Neutrophil (primary cell): ENCODE measurements around the gene MED9.
"Not testable (repeated sequence)": the region's sequence is repeated elsewhere in the genome, so short reads cannot be mapped to it uniquely, and the experiment has no call there.

Experiments
- H3K27ac ChIP-seq: fragments of 200-600 bp; sonication (generic); 2 replicates; pipeline ENCODE4 v1.5.1; 2016; ENCODE audit warnings: mild to moderate bottlenecking, moderate library complexity
- H3K27me3 ChIP-seq: fragments of 200-600 bp; sonication (generic); 2 replicates; pipeline ENCODE4 v1.6.0; 2016; ENCODE audit warnings: mild to moderate bottlenecking
- H3K36me3 ChIP-seq: fragments of 200-600 bp; sonication (generic); 2 replicates; pipeline ENCODE4 v1.5.1; 2017
- H3K4me1 ChIP-seq, 2 experiments: fragments of 200-600 bp in 1 of 2; sonication (generic) in 1 of 2; 1 replicate in 1 of 2; 2 replicates in 1 of 2; pipeline versions ENCODE4 v1.5.1 to v1.6.1; 2013 to 2016; ENCODE audit warnings: low read depth in 1 of 2, low read length in 1 of 2, mild to moderate bottlenecking in 1 of 2, moderate library complexity in 1 of 2; ENCODE audit not compliant: control insufficient read depth in 1 of 2, insufficient read depth in 1 of 2
- H3K4me3 ChIP-seq, 2 experiments: fragments of 200-600 bp in 1 of 2; sonication (generic) in 1 of 2; 1 replicate in 1 of 2; 2 replicates in 1 of 2; pipeline ENCODE4 v1.5.1; 2013 to 2016; ENCODE audit warnings: low read depth in 1 of 2, low read length in 1 of 2, mild to moderate bottlenecking in 1 of 2, moderate library complexity in 1 of 2
- H3K9me3 ChIP-seq: fragments of 200-600 bp; sonication (generic); 2 replicates; pipeline ENCODE4 v1.5.1; 2016
- TF ChIP-seq, protein P1 (sequence below): fragments of 200-600 bp; sonication (generic); IDR thresholded peaks from 2 replicates; pipeline ENCODE4 v1.5.1; 2016; ENCODE audit warnings: antibody characterized with exemption

Gene MED9

DNA sequence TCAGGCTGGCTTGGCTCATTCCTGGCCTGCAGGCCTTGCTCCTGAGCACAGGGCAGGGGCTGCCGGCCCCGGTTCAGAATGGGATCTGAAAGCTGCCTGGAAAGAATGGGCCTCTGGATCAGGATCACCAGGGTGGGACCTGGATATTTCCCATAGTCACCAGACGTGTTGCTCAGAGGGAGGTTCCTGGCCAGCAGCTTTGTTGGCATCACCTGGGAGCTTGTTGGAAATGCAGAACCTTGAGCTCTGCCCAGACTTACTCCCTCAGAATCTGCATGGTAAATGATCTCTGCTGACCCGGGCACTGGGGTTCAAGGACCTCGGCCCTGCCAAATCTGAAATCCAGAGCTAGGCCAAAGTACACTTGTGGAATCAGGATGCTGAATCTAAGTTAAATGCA lies 29.5 kb upstream of the MED9 start:
- Histone ChIP-seq H3K4me3 (no peak overlapping the region), H3K27me3 (no peaks in the 10 kb centered on the region), H3K36me3 (no peaks in the 10 kb centered on the region), H3K27ac (no peak overlapping the region), H3K9me3 (no peaks in the 10 kb centered on the region), H3K4me1 (no peaks in the 10 kb centered on the region)
- TF ChIP-seq, protein P1, sequence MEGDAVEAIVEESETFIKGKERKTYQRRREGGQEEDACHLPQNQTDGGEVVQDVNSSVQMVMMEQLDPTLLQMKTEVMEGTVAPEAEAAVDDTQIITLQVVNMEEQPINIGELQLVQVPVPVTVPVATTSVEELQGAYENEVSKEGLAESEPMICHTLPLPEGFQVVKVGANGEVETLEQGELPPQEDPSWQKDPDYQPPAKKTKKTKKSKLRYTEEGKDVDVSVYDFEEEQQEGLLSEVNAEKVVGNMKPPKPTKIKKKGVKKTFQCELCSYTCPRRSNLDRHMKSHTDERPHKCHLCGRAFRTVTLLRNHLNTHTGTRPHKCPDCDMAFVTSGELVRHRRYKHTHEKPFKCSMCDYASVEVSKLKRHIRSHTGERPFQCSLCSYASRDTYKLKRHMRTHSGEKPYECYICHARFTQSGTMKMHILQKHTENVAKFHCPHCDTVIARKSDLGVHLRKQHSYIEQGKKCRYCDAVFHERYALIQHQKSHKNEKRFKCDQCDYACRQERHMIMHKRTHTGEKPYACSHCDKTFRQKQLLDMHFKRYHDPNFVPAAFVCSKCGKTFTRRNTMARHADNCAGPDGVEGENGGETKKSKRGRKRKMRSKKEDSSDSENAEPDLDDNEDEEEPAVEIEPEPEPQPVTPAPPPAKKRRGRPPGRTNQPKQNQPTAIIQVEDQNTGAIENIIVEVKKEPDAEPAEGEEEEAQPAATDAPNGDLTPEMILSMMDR, result no peak

DNA sequence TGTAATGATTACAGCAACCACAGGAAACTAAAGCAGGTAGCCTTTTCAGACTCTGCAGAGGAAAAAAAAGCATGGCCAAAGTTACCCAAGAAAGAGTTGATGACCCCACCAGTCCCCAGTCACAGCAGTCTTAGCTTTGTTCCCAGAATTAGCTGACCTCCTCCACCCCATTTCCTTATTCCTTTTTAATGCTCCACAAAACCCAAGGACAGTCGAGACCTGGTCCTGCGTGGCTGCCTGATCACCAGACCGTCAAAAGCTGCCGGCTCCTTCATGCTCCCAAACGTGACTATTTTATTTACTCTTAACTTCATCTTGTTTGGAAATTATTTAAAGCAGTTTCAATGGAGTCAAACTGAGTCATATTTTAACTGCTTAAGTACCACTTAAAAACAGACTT lies 28.7 kb upstream of the MED9 start:
- H3K4me1 ChIP-seq, result no peaks in the 10 kb centered on the region
- H3K27me3 ChIP-seq, result no peaks in the 10 kb centered on the region
- no peak overlapping the region for H3K27ac ChIP-seq
- no peak overlapping the region for H3K4me3 ChIP-seq
- H3K9me3 ChIP-seq, result no peaks in the 10 kb centered on the region
- H3K36me3 ChIP-seq, result no peaks in the 10 kb centered on the region
- TF ChIP-seq, protein P1, result no peak

- Histone ChIP-seq H3K4me1 (no peaks in the 10 kb centered on the region), H3K27me3 (no peaks in the 10 kb centered on the region), H3K4me3 (no peak overlapping the region), H3K36me3 (no peaks in the 10 kb centered on the region), H3K9me3 (no peaks in the 10 kb centered on the region), H3K27ac (no peak overlapping the region)
- TF ChIP-seq, protein P1, result no peak
Observed at GRCh38 chr17:17448723-17449122, 28.1 kb upstream of the MED9 start.

DNA sequence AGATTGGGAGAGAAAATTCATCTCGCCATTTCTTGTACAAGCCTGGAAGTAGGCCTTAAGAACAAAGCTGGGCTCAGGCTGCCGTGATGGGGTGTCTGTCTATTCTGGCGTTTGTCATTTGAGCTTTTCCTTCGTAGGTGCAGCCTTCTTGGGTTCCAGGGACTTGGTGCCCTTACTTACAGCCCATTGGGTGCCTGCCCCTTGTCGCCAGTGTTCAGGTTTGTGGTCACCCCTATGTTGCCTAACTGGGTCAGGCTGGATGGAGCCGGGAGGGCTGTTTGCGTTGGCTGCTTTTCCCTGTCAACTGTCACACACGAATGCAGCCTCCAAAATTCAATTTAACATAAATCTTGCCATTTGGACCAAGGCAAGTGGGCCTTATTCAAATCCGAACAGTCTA lies 23.7 kb upstream of the MED9 start:
- H3K27me3 ChIP-seq, result no peaks in the 10 kb centered on the region
- H3K36me3 ChIP-seq, result no peaks in the 10 kb centered on the region
- H3K27ac ChIP-seq, result no peak overlapping the region
- no peaks in the 10 kb centered on the region for H3K4me1 ChIP-seq
- no peak overlapping the region for H3K4me3 ChIP-seq
- H3K9me3 ChIP-seq, result no peaks in the 10 kb centered on the region
- TF ChIP-seq, protein P1, result no peak

- no peaks in the 10 kb centered on the region for H3K36me3 ChIP-seq
- no peaks in the 10 kb centered on the region for H3K4me1 ChIP-seq
- no peak overlapping the region for H3K4me3 ChIP-seq
- TF ChIP-seq, protein P1, result no peak
- H3K27me3 ChIP-seq, result no peaks in the 10 kb centered on the region
- H3K27ac ChIP-seq, result no peak overlapping the region
- no peaks in the 10 kb centered on the region for H3K9me3 ChIP-seq
Observed at GRCh38 chr17:17454276-17454675, 22.5 kb upstream of the MED9 start.

DNA sequence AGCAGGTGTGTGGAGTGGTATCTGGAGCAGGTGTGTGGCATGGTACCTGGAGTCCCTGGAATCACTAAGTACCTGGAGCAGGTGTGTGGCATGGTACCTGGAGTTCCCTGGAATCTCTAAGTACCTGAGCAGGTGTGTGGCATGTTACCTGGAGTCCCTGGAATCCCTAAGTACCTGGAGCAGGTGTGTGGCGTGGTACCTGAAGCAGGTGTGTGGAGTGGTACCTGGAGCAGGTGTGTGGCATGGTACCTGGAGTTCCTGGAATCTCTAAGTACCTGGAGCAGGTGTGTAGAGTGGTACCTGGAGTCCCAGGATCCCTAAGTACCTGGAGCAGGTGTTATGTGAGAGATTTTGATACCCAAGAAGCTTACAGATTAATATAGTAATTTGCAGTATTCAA lies 22.1 kb upstream of the MED9 start:
- not testable (repeated sequence) for H3K27ac ChIP-seq, H3K9me3 ChIP-seq, H3K36me3 ChIP-seq, H3K4me3 ChIP-seq, H3K4me1 ChIP-seq, H3K27me3 ChIP-seq
